ENCODE measurements around the gene HS3ST3B1.

The HS3ST3B1 gene

GRCh38 chr17:14372905-14373613 is 72.2 kb downstream of the HS3ST3B1 start:
- no peak overlapping the region for H3K27ac ChIP-seq
- TF ChIP-seq ZFX (IDR thresholded peaks at IDR 0.05), result no peak
- TF ChIP-seq CTCF (conservative IDR thresholded peaks at IDR 0.05), result no peak

DNA sequence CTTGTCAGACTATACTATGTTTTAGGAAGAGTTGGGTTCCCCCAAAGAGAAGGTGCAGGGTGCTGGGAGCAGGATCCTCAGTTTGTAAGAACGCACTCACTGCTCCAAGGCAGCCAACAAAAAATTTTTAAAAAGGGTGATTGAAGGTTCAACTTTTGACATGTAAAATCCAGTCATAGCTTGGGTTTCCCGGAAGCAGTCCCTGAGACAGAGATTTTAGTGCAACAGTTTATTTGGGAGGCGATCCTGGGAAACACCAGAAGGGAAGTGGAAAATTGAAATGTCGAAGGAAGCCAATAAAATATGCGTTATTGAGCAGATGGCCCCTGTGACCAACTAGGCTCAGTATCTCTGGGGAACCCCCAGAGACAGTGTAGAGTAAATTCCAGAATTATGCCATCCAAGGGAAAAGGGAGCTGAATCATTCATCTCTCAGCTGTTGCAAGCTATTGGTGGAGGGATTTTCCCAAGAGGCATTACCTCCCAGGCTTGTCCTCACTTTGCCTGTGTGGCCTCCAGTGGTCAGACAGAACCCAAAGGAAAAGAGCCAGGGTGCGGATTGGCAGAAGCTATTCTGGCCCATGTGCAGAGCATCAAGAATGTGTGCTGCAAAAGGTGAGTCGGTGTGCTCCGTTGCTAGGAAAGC is 72.9 kb downstream of the HS3ST3B1 start:
- no peak for TF ChIP-seq CTCF (conservative IDR thresholded peaks at IDR 0.05)
- TF ChIP-seq ZFX (IDR thresholded peaks at IDR 0.05), result no peak
- H3K27ac ChIP-seq, result no peak overlapping the region

GRCh38 chr17:14374268-14374667 is 73.4 kb downstream of the HS3ST3B1 start:
- H3K27ac ChIP-seq, result no peak overlapping the region
- TF ChIP-seq ZFX (IDR thresholded peaks at IDR 0.05) (no peak), CTCF (conservative IDR thresholded peaks at IDR 0.05) (no peak)

DNA sequence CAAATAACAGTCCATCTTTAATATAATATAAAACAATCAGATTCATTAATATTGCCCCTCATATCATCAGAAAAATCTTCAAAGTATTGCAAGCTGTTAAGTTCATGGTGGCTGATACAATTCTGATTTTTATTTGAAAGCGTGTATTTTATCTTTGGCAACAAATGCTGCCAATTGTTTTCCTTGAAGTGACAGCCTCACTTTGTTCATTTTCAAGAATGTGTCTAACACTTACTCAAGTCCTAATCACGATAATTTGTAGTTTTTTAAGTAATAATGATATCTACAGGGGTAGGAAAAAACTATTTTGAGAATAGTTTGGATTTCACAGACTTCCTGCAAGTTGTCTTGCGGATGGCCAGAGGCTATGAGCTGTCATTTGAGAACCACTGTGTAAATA is 75.8 kb downstream of the HS3ST3B1 start:
- H3K27ac ChIP-seq, result no peak overlapping the region
- TF ChIP-seq ZFX (IDR thresholded peaks at IDR 0.05) (no peak), CTCF (conservative IDR thresholded peaks at IDR 0.05) (no peak)

- no peak for TF ChIP-seq ZFX (IDR thresholded peaks at IDR 0.05)
- TF ChIP-seq CTCF (conservative IDR thresholded peaks at IDR 0.05), result no peak
- H3K27ac ChIP-seq, result no peak overlapping the region
These were observed 80.7 kb downstream of the HS3ST3B1 start for GRCh38 chr17:14381606-14382005.

DNA sequence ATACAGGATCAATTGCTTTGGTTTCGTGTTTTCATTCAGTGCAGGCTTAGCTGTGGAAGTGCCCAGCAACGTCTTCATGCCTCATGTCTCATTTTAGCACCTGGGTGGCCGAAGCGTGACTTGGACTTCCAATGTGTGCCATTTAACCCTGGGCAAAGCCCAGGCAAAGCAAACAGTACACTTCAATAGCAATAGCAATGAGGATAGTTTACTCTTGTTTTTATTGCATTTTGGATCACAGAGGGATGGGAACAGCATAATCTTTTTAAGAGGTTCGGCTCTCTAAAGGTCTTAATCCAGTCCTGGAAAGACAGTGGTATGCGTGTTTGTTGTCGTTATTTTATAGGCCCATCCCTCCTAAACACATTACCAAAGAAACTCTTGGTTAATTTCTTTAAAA is 86.2 kb downstream of the HS3ST3B1 start:
- no peak overlapping the region; the same call in 1 of the 2 replicates for H3K27ac ChIP-seq
- TF ChIP-seq ZFX (IDR thresholded peaks at IDR 0.05) (no peak), CTCF (conservative IDR thresholded peaks at IDR 0.05) (no peak)

DNA sequence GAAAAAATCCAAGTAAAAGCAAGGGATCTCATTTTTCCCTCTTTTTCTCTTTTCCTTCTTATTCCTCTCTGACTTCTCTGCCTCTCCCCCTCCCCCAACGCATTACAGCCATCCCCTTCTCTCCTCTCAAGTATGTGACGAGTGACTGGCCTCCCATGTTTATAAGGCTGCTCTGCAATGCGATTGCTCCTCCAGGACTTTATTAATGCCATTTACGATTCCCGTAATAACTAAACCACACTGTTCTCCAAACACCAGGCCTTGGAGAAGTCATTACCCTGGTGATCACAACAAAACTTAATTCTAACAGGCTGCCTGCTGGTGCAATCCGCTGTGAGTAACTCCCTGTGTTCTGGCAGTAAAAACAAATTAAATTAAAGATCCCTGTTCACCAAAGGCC is 88.8 kb downstream of the HS3ST3B1 start:
- no peak for TF ChIP-seq CTCF (conservative IDR thresholded peaks at IDR 0.05)
- TF ChIP-seq ZFX (IDR thresholded peaks at IDR 0.05), result no peak
- H3K27ac ChIP-seq, result no peak overlapping the region

All from C4-2B (cell line).